IPS-18c (cell line): ENCODE results near the gene GSTM2.

ENCODE experiments used
- H3K4me3 ChIP-seq: 2 replicates; pipeline ENCODE4 v1.7.0; 2013; ENCODE audit warnings: low read depth, mild to moderate bottlenecking, low read length, moderate library complexity; ENCODE audit not compliant: insufficient read depth
- H3K9me3 ChIP-seq: one replicate; pipeline ENCODE4 v1.6.1; 2013; ENCODE audit warnings: mild to moderate bottlenecking, low read length, moderate library complexity; ENCODE audit not compliant: control insufficient read depth, insufficient read depth

GSTM2 gene

GRCh38 chr1:109667452-109668122 is at the start of gene GSTM2:
Gene GSTM2, plus strand, starts transcription at chr1:109668057. Its CDS starts 59 bp downstream, at chr1:109668116.
- peak within 1 kb of the TSS; percentile 43 for H3K4me3 ChIP-seq
- no peaks in the 10 kb centered on the region for H3K9me3 ChIP-seq

GRCh38 chr1:109618661-109619575 is 48.9 kb upstream of the GSTM2 start:
- Histone ChIP-seq H3K9me3 (no peaks in the 10 kb centered on the region), H3K4me3 (peak overlapping the region; percentile 77; the same call in 1 of the 2 replicates)

GRCh38 chr1:109619576-109620400 is 48.1 kb upstream of the GSTM2 start, which contains the start of the genes AMPD2 and GNAT2:
Gene AMPD2, plus strand, starts transcription at chr1:109619837. Its CDS starts 1,339 bp downstream, at chr1:109621176.
Gene GNAT2, minus strand, starts transcription at chr1:109619616. Its CDS starts 6,746 bp downstream, at chr1:109612870.
- Histone ChIP-seq H3K9me3 (no peaks in the 10 kb centered on the region), H3K4me3 (peak within 1 kb of the TSS; percentile 77)

- peak overlapping the region; percentile 77 for H3K4me3 ChIP-seq
- no peaks in the 10 kb centered on the region for H3K9me3 ChIP-seq
Observed at GRCh38 chr1:109620401-109620791, 47.5 kb upstream of the GSTM2 start.

GRCh38 chr1:109620841-109621286 is 47.0 kb upstream of the GSTM2 start:
- Histone ChIP-seq H3K9me3 (no peaks in the 10 kb centered on the region), H3K4me3 (peak overlapping the region; percentile 77)

GRCh38 chr1:109621379-109622136 is 46.3 kb upstream of the GSTM2 start:
- Histone ChIP-seq H3K9me3 (no peaks in the 10 kb centered on the region), H3K4me3 (peak overlapping the region; percentile 77)

GRCh38 chr1:109622137-109622892 is 45.5 kb upstream of the GSTM2 start:
- Histone ChIP-seq H3K4me3 (no peak overlapping the region), H3K9me3 (no peaks in the 10 kb centered on the region)

- Histone ChIP-seq H3K4me3 (no peak overlapping the region), H3K9me3 (no peaks in the 10 kb centered on the region)
Observed at GRCh38 chr1:109622895-109623294, 45.0 kb upstream of the GSTM2 start.

- H3K9me3 ChIP-seq, result no peaks in the 10 kb centered on the region
- H3K4me3 ChIP-seq, result no peak overlapping the region
Observed at GRCh38 chr1:109623601-109624161, 44.2 kb upstream of the GSTM2 start.

GRCh38 chr1:109624201-109625010 is 43.5 kb upstream of the GSTM2 start:
- Histone ChIP-seq H3K4me3 (no peak overlapping the region), H3K9me3 (no peaks in the 10 kb centered on the region)

GRCh38 chr1:109625176-109625575 is 42.7 kb upstream of the GSTM2 start:
- H3K9me3 ChIP-seq, result no peaks in the 10 kb centered on the region
- no peak overlapping the region for H3K4me3 ChIP-seq

GRCh38 chr1:109625601-109626560 is 42.0 kb upstream of the GSTM2 start:
- no peaks in the 10 kb centered on the region for H3K9me3 ChIP-seq
- H3K4me3 ChIP-seq, result no peak overlapping the region

- Histone ChIP-seq H3K4me3 (no peak overlapping the region), H3K9me3 (no peaks in the 10 kb centered on the region)
Observed at GRCh38 chr1:109626682-109627408, 41.0 kb upstream of the GSTM2 start.
